SK-N-MC (cell line): ENCODE measurements around the gene LDAH.

ENCODE experiments used
- EZH2 ChIP-seq: fragments of 200-600 bp; sonication (generic); IDR thresholded peaks from one replicate; pipeline ENCODE4 v1.6.1; 2017; ENCODE audit warnings: antibody characterized with exemption
- FOXP2 ChIP-seq: optimal IDR thresholded peaks from 2 replicates; pipeline ENCODE3; 2011; ENCODE audit warnings: mild to moderate bottlenecking, moderate library complexity; ENCODE audit not compliant: insufficient read depth; ENCODE audit errors: extremely low read length, control extremely low read depth
- POLR2AphosphoS5 ChIP-seq: IDR thresholded peaks from 2 replicates; pipeline ENCODE4 v1.6.1; 2012; ENCODE audit warnings: mild to moderate bottlenecking, low read depth, low read length, borderline replicate concordance

DNA sequence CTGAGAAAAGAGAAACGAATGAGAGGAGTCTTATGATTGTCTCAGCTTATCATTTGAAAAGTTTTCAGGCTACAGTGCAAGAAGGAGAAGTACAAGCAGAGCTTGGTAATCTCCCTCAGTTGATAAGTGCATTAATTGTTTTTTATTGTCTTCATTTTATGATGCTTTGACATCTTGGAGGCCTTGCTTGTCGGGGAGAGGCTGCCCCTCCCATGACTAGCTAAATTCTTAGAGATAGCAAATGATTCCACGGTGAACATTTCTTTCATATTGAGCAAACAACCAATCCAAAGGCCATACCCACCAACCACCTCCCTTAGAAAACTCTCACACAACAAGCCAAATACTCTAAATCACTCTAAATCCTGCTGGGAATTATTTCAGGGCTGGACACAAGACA is 116.1 kb downstream of the LDAH start:
- no peak for TF ChIP-seq POLR2AphosphoS5
- TF ChIP-seq EZH2 = no peak
- no peak for TF ChIP-seq FOXP2
